GM11168 (cell line): ENCODE results near the gene VAMP4.

Experiments used
- in situ Hi-C: fragments of 300-500 bp; cut with MboI; formaldehyde crosslinking; loops from one replicate; pipeline ENCODE4 v1.12.0; 2022; ENCODE audit warnings: low sequenced_read_pairs; ENCODE audit not compliant: unreplicated experiment

Gene VAMP4

GRCh38 chr1:171654942-171655745, 86.7 kb downstream of the VAMP4 start:
- in situ Hi-C loops, result no loop called here

- in situ Hi-C loops, result no loop called here
These were observed 87.5 kb downstream of the VAMP4 start for GRCh38 chr1:171654201-171654941.

- in situ Hi-C loops, result no loop called here
These were observed 88.1 kb downstream of the VAMP4 start for GRCh38 chr1:171653796-171654195.

GRCh38 chr1:171652234-171652822, 89.5 kb downstream of the VAMP4 start, which contains the start of gene MYOC:
Gene MYOC (minus strand): TSS chr1:171652688. CDS start chr1:171652611, 77 bp downstream.
- in situ Hi-C loops, result no loop called here
